ENCODE results near the gene TMEM203.

TMEM203 gene

DNA sequence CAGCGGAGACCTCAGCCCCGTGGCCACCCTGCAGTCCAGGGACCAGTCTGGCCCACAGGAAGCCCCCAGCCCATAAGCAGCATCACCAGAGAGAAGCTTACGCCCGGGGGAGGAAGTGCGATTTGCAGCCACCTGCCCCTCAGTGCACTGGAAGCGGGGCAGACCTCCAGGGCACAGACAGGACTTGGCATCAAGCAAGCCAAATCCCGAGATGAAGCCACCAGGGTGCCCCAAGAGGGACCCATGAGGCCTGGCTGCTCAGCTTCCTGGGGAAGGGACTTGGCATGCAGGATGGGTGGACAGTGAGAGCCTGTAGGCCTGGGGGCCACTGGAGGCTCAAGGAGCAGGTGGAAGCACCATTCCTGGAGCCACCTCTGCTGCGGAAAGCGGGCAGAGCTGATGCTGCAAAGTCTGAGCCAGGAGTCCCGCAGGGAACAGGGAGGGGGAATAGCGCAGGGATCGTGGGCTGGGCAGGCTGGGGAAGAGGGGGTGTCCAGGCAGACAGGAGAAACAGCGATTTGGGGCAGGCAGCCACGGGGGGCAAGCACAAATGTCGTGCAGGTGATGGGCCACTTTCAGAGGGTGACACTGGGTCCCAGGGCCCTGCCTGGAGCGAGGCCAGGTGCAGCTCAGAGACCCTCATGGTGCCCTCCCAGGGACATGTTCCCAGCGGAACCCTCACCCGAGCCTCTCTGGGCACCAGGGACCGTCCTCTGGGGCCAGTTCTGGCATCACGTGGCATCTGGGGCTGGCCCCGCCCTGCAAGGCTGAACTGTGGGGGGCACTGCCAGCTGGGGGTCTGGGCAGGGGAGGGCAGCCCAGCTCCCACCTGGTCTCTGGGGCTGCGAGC is 38.8 kb downstream of the TMEM203 start:
- DNase-seq (ENCODE audit: low read depth), result no peak
- no peak overlapping the region for H3K4me3 ChIP-seq (replicated peaks; ENCODE audit: low read depth, low read length)

DNA sequence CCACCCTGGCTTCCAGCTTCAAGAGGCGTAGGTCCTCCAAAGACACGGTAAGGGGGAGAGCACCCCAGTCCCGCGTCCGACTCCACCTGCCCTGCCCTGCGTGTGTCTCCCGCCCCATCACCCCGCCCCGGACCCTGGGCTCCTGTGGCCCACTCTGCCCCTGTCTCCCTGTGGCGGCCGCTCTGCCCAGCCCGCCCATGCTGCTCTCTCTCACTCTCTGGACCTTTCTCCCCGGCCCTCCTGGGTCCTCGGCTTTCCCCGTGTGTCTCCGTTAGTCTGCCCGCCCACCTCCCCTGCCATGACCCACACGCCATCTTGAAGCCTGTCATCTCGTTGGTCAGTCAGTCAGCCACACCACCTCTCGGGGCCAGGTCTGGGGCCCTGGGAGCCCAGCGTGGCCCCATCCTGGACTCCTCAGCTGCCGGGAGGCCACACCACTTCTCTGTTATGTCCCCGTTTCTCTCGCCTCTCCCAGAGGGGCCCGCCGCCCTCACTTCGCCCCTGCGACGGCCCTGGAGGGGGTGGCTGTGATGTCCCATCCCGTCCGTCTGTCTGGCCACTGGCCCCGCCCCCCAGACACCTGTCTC is 40.1 kb downstream of the TMEM203 start:
- TF ChIP-seq, protein P1, sequence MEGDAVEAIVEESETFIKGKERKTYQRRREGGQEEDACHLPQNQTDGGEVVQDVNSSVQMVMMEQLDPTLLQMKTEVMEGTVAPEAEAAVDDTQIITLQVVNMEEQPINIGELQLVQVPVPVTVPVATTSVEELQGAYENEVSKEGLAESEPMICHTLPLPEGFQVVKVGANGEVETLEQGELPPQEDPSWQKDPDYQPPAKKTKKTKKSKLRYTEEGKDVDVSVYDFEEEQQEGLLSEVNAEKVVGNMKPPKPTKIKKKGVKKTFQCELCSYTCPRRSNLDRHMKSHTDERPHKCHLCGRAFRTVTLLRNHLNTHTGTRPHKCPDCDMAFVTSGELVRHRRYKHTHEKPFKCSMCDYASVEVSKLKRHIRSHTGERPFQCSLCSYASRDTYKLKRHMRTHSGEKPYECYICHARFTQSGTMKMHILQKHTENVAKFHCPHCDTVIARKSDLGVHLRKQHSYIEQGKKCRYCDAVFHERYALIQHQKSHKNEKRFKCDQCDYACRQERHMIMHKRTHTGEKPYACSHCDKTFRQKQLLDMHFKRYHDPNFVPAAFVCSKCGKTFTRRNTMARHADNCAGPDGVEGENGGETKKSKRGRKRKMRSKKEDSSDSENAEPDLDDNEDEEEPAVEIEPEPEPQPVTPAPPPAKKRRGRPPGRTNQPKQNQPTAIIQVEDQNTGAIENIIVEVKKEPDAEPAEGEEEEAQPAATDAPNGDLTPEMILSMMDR (IDR thresholded peaks at IDR 0.05; ENCODE audit: low read length, missing control alignments), result no peak

More for the DNA sequence above, 38.8 kb downstream of the TMEM203 start:
- TF ChIP-seq, protein P1 (IDR thresholded peaks at IDR 0.05; ENCODE audit: low read length, missing control alignments), result no peak

DNA sequence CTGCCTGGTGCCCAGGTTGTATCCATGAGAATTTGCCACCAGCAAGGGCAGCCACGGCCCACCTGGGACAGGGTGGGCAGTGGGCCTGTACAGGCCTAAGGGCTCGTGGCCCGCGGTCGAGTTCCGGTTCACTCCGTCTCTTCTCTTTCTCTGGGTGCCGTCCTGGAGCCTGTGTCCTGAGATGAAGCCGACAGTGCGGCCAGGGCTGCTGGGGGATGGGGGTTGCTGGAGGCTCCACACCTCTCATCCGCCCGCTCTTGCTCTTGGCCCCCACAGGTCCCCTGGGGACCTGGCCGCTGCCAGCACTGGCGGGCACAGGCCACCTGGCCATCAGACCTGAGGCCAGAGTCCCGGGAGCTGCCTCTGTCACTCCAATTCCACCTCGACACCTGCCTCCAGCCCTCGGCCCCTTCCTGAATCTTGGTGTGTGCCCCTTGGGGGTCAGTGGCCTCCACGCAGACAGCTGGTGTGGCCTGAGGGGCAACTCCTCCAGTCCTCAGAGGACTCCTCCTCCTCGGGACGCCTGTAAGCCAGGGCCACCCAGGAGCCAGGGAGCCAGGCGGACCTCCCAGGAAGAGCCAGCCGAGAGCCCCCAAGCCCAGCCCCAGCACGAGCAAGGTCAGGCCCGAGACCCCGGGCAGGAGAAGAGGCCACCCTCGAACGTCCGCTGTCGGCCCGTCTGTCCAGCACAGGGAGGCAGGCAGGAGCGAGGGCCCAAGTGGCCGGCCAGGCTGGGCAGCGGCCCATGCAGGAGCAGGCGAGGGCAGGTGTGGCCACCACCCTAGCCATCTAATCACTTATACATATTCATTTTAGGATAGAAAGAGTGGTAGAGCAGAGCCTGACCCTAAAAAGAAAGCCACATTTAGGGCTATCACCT is 40.8 kb downstream of the TMEM203 start:
- no peak for DNase-seq (ENCODE audit: low read depth)
- H3K4me3 ChIP-seq (replicated peaks; ENCODE audit: low read depth, low read length), result no peak overlapping the region
- TF ChIP-seq, protein P1 (IDR thresholded peaks at IDR 0.05; ENCODE audit: low read length, missing control alignments), result no peak

More for the DNA sequence above, 40.1 kb downstream of the TMEM203 start:
- no peak for DNase-seq (ENCODE audit: low read depth)
- H3K4me3 ChIP-seq (replicated peaks; ENCODE audit: low read depth, low read length), result no peak overlapping the region

DNA sequence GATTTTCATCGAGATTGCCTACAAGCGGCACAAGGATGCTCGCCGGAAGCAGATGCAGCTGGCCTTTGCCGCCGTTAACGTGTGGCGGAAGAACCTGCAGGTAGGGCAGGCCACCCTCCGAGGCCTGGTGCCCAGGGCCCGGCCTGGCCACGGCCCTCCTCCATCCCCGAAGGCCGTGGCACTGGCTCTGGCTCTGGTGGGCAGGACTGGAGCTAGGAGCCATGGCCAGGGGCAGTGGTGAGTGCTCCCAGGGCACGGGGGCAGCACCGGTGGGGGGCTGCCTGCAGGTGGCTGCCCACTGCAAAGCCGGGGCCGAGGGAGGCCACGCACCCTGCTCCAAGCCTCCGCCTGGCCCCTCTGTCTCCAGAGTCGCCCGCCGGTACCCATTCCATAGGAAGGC is 41.6 kb downstream of the TMEM203 start:
- no peak for DNase-seq (ENCODE audit: low read depth)
- TF ChIP-seq, protein P1 (IDR thresholded peaks at IDR 0.05; ENCODE audit: low read length, missing control alignments), result no peak
- H3K4me3 ChIP-seq (replicated peaks; ENCODE audit: low read depth, low read length), result no peak overlapping the region

DNA sequence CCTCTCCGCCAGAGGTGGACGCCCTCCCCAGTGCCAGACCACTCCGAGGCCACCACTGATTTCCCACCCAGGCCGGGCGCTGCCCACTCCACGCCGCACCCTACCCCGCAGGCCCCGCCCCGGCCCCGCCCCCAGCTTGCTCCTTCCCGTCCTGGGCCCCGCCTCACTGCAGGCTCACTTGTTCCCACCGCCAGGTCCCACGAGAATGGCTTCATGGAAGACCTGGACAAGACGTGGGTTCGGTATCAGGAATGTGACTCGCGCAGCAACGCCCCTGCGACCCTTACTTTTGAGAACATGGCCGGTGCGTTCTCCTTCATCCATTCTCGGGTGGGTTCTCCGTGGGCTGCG is 42.1 kb downstream of the TMEM203 start:
- H3K4me3 ChIP-seq (replicated peaks; ENCODE audit: low read depth, low read length), result no peak overlapping the region
- TF ChIP-seq, protein P1 (IDR thresholded peaks at IDR 0.05; ENCODE audit: low read length, missing control alignments), result no peak

DNA sequence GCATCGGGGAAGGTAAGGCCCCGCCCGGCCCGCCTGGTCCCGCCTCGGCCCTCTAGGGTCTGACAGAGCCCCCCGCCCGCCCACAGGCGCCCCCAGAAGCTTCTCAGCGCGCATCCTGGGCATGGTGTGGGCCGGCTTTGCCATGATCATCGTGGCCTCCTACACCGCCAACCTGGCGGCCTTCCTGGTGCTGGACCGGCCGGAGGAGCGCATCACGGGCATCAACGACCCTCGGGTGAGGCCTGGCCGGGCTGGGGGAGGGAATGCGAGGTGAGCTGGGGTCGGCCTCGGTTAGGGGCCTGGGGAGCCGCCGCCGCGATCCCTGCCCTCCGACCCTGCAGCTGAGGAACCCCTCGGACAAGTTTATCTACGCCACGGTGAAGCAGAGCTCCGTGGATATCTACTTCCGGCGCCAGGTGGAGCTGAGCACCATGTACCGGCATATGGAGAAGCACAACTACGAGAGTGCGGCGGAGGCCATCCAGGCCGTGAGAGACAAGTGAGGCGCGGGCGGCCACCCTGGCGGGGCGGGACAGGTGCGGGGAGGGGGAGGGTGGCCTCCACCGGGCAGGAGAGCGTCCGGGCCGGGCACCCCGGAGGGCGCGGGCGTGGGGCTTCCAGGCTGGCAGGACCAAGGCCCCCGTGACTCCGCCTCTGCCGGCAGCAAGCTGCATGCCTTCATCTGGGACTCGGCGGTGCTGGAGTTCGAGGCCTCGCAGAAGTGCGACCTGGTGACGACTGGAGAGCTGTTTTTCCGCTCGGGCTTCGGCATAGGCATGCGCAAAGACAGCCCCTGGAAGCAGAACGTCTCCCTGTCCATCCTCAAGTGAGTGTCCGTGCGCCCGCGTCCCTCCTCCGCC is 42.7 kb downstream of the TMEM203 start:
- H3K4me3 ChIP-seq (replicated peaks; ENCODE audit: low read depth, low read length), result no peak overlapping the region
- DNase-seq (ENCODE audit: low read depth), result no peak
- TF ChIP-seq, protein P1 (IDR thresholded peaks at IDR 0.05; ENCODE audit: low read length, missing control alignments), result no peak

More for the DNA sequence above, 42.1 kb downstream of the TMEM203 start:
- no peak for DNase-seq (ENCODE audit: low read depth)
